Activated CD8-positive, alpha-beta T cell treated with anti-CD3 and anti-CD28 coated beads for 36 hours (primary cell): ENCODE measurements around the gene KIF13A. TPM values are rescaled to one million over a fixed set of nuclear protein-coding genes. Genes with fewer than 3 reads are reported as not detected.

Source experiments
- ATAC-seq: fragments of 200-7000 bp; cut with Tn5 transposase; one replicate; pipeline ENCODE4 v1.10.0; 2021; ENCODE audit warnings: mild to moderate bottlenecking, moderate library complexity
- CTCF ChIA-PET: fragments of 350-600 bp; sonication (Branson Sonifier 250); formaldehyde crosslinking; loops from one replicate; lab custom pipeline; 2021; ENCODE audit warnings: antibody characterized with exemption; lab: Charles Lee
- POLR2A ChIA-PET: fragments of 350-600 bp; sonication (Branson Sonifier 250); formaldehyde crosslinking; loops from one replicate; lab custom pipeline; 2021; ENCODE audit warnings: antibody characterized with exemption; lab: Charles Lee
- DNase-seq: peaks from one replicate; pipeline ENCODE4 v3.0.0-alpha.2; 2020
- H3K27ac Mint-ChIP-seq: one replicate; pipeline ENCODE4 v1.8.0; 2021; ENCODE audit warnings: mild to moderate bottlenecking, mixed read lengths
- H3K27me3 Mint-ChIP-seq: one replicate; pipeline ENCODE4 v1.8.0; 2021; ENCODE audit warnings: mixed read lengths
- H3K36me3 Mint-ChIP-seq: one replicate; pipeline ENCODE4 v1.8.0; 2021; ENCODE audit warnings: low read depth, mixed read lengths
- H3K4me1 Mint-ChIP-seq: one replicate; pipeline ENCODE4 v1.8.0; 2021; ENCODE audit warnings: low read depth, mixed read lengths
- H3K4me3 Mint-ChIP-seq: one replicate; pipeline ENCODE4 v1.8.0; 2021; ENCODE audit warnings: mild to moderate bottlenecking, moderate library complexity, mixed read lengths
- H3K9me3 Mint-ChIP-seq: one replicate; pipeline ENCODE4 v1.8.0; 2021; ENCODE audit warnings: mixed read lengths
- intact Hi-C: fragments of 100-400 bp; cut with micrococcal nuclease; formaldehyde crosslinking; loops from one replicate; pipeline ENCODE4 v1.10.0; 2022
- total RNA-seq, 2 experiments: library from RNA; stranded (reverse); gene quantifications; one replicate each; pipeline ENCODE4 v1.2.3, GENCODE V29; 2021
- TF ChIP-seq, protein P1 (sequence below): fragments of 200-600 bp; IDR thresholded peaks from one replicate; pipeline ENCODE4 v1.8.0; 2022; ENCODE audit warnings: antibody characterized with exemption, mild to moderate bottlenecking

KIF13A gene
- total RNA-seq, 2 experiments from 2014 or later: not detected

DNA sequence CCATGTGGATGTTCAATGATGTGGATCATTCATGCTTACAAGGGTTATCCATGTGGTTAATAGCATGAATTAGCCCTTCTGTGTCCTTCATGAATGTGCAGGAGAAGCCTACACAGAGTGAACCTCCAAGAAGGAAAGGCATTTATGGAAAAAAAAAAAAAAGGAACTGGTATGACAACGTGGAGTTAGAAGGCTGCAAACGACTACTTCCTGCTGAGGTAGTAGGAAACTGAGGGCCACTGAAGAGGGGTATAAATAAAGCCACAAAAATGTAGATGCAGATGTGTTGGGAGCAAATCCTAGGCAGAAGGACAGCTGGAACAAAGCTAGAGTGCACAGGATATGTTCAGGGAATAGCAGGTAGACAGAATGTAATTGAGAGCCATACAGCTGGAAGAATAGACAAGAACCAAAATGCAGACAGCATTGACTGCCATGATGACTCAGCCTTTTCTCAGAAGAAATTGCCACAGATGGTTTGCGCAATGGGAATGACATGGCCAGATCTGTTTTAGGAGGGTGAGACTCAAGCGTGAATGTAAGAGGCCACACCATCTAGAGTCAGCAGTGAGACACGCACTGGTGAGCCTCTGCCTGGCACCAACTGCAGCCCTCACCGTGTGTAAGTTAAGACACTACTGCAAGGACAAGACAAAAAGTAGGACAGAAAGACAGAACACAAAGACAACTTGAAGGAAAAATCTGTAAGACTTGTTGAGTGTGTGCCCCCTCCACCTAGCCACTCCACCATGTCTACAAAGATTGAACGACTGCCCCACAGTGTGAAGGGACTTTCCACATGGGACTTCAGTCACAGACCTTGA is 79.8 kb downstream of the KIF13A start:
- POLR2A ChIA-PET: no interaction called here
- Mint-ChIP-seq H3K4me1 (peaks cover 10% of the 10 kb centered on the region), H3K27ac (no peak overlapping the region), H3K27me3 (peaks cover 18% of the 10 kb centered on the region), H3K4me3 (no peak overlapping the region), H3K9me3 (no peaks in the 10 kb centered on the region), H3K36me3 (no peaks in the 10 kb centered on the region)
- CTCF ChIA-PET: no interaction called here
- intact Hi-C loops: no loop called here
- TF ChIP-seq, protein P1, sequence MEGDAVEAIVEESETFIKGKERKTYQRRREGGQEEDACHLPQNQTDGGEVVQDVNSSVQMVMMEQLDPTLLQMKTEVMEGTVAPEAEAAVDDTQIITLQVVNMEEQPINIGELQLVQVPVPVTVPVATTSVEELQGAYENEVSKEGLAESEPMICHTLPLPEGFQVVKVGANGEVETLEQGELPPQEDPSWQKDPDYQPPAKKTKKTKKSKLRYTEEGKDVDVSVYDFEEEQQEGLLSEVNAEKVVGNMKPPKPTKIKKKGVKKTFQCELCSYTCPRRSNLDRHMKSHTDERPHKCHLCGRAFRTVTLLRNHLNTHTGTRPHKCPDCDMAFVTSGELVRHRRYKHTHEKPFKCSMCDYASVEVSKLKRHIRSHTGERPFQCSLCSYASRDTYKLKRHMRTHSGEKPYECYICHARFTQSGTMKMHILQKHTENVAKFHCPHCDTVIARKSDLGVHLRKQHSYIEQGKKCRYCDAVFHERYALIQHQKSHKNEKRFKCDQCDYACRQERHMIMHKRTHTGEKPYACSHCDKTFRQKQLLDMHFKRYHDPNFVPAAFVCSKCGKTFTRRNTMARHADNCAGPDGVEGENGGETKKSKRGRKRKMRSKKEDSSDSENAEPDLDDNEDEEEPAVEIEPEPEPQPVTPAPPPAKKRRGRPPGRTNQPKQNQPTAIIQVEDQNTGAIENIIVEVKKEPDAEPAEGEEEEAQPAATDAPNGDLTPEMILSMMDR: no peak
- ATAC-seq (peak; percentile 47), DNase-seq (peak; percentile 20)

DNA sequence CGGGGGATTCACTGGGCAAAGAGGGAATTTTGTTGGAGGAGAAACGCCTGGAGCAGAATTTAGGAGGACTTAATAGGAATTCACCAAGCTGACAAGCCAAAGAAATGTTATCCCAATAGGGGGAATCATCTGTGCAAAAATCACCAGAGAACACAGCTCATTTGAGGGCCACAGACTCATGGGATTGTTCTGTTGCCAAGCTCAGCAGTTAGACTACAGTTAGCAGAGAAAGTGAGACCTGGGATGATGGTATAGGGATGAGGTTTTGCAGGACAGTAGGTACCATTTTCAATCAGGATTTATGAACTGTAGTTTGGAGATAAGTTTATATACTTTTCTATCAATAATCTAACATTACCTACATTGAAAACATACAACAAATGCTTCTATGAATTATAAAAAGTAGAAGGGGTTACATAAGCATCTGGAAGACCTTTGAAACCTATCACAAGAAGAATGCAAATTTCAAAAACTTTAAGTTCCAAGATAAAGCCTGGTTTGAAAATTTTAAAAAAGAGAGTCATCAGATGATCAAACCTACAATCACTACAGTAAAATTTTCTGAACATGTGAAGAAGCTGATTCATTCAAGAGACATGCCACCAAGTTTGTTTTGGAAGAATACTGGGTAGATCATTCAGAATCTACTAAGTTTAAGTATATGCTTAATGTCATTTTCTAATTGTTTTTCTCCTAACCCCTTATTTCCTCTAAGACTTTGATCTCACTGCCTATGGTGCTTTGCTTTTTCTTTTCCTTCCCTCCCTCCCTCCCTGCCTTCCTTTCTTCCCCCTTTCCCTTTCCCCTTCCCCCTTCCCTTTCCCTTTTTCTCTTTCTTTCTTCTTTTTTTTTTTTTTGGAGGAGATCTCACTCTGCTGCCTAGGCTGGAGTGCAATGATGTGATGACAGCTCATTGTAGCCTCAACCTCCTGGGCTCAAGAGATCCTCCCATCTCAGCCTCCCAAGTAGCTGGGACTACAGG is 81.5 kb downstream of the KIF13A start:
- TF ChIP-seq, protein P1: no peak
- Mint-ChIP-seq H3K4me3 (no peak overlapping the region), H3K4me1 (peaks cover 10% of the 10 kb centered on the region), H3K9me3 (no peaks in the 10 kb centered on the region), H3K27ac (no peak overlapping the region), H3K27me3 (peaks cover 22% of the 10 kb centered on the region), H3K36me3 (no peaks in the 10 kb centered on the region)
- ChIA-PET CTCF (interaction anchor here (1.4 kb wide), 1 partner anchor 9 kb away, joined by 3 read pairs; no protein-coding TSS in a partner anchor), POLR2A (interaction anchor here (0.5 to 1.0 kb wide), 2 partner anchors 19 to 57 kb away, joined by 3 read pairs; no protein-coding TSS in a partner anchor)
- intact Hi-C loops: no loop called here
- ATAC-seq (no peak), DNase-seq (no peak)

GRCh38 chr6:17904491-17905120 is 82.8 kb downstream of the KIF13A start:
- Mint-ChIP-seq H3K9me3 (no peaks in the 10 kb centered on the region), H3K27ac (no peak overlapping the region), H3K4me3 (no peak overlapping the region), H3K4me1 (peaks cover 7% of the 10 kb centered on the region), H3K27me3 (peaks cover 24% of the 10 kb centered on the region), H3K36me3 (no peaks in the 10 kb centered on the region)
- ATAC-seq: no peak
- ChIA-PET CTCF (interaction anchor here (1.4 kb wide), 1 partner anchor 8 kb away, joined by 3 read pairs; no protein-coding TSS in a partner anchor), POLR2A (interaction anchor here (1.0 kb wide), 1 partner anchor 17 kb away, joined by 3 read pairs; no protein-coding TSS in a partner anchor)
- intact Hi-C loops: no loop called here
- TF ChIP-seq, protein P1: no peak
- DNase-seq: no peak

GRCh38 chr6:17902974-17903373 is 84.5 kb downstream of the KIF13A start:
- CTCF ChIA-PET: interaction anchor here (1.9 kb wide), 1 partner anchor 12 kb away, joined by 5 read pairs; no protein-coding TSS in a partner anchor
- H3K27me3 Mint-ChIP-seq: peaks cover 24% of the 10 kb centered on the region
- POLR2A ChIA-PET: no interaction called here
- intact Hi-C loops: no loop called here
- no peak overlapping the region for H3K27ac Mint-ChIP-seq
- DNase-seq (no peak), ATAC-seq (no peak)
- no peaks in the 10 kb centered on the region for H3K9me3 Mint-ChIP-seq
- no peak overlapping the region for H3K4me3 Mint-ChIP-seq
- no peaks in the 10 kb centered on the region for H3K36me3 Mint-ChIP-seq
- TF ChIP-seq, protein P1: no peak
- H3K4me1 Mint-ChIP-seq: peaks cover 7% of the 10 kb centered on the region
